ENCODE data around the gene SHISA9.

The SHISA9 gene

GRCh38 chr16:12959072-12959471, 57.7 kb downstream of the SHISA9 start:
- DNase-seq, result no peak

GRCh38 chr16:12961626-12962025, 60.2 kb downstream of the SHISA9 start:
- DNase-seq, result peak; percentile 52

- DNase-seq, result no peak
Observed at GRCh38 chr16:12964461-12964860, 63.1 kb downstream of the SHISA9 start.

GRCh38 chr16:12965274-12965804, 63.9 kb downstream of the SHISA9 start:
- no peak for DNase-seq

GRCh38 chr16:12971241-12971640, 69.8 kb downstream of the SHISA9 start:
- peak; percentile 57 for DNase-seq

- no peak for DNase-seq
Observed at GRCh38 chr16:12972246-12972645, 70.8 kb downstream of the SHISA9 start.

- no peak for DNase-seq
Observed at GRCh38 chr16:12975766-12976165, 74.4 kb downstream of the SHISA9 start.

- no peak for DNase-seq
Observed at GRCh38 chr16:12976496-12976895, 75.1 kb downstream of the SHISA9 start.

GRCh38 chr16:12976936-12977335, 75.5 kb downstream of the SHISA9 start:
- no peak for DNase-seq

- no peak for DNase-seq
Observed at GRCh38 chr16:12985516-12985915, 84.1 kb downstream of the SHISA9 start.

GRCh38 chr16:12988071-12988470, 86.7 kb downstream of the SHISA9 start:
- DNase-seq, result no peak

- no peak for DNase-seq
Observed at GRCh38 chr16:12992066-12992465, 90.7 kb downstream of the SHISA9 start.

GRCh38 chr16:12994402-12994801, 93.0 kb downstream of the SHISA9 start:
- DNase-seq, result no peak

- no peak for DNase-seq
Observed at GRCh38 chr16:12995721-12996372, 94.4 kb downstream of the SHISA9 start.

GRCh38 chr16:12998361-12999085, 97.1 kb downstream of the SHISA9 start:
- DNase-seq, result no peak

GRCh38 chr16:12999368-12999767, 98.0 kb downstream of the SHISA9 start:
- no peak for DNase-seq

GRCh38 chr16:13005721-13006247, 104.4 kb downstream of the SHISA9 start:
- DNase-seq, result peak; percentile 7

- DNase-seq, result peak; percentile 15
Observed at GRCh38 chr16:13012601-13013000, 111.2 kb downstream of the SHISA9 start.

- DNase-seq, result no peak
Observed at GRCh38 chr16:13013043-13013442, 111.6 kb downstream of the SHISA9 start.

GRCh38 chr16:13014476-13014875, 113.1 kb downstream of the SHISA9 start:
- DNase-seq, result no peak

- DNase-seq, result no peak
Observed at GRCh38 chr16:13018026-13018425, 116.6 kb downstream of the SHISA9 start.

GRCh38 chr16:13021996-13022395, 120.6 kb downstream of the SHISA9 start:
- no peak for DNase-seq

- DNase-seq, result no peak
Observed at GRCh38 chr16:13029786-13030185, 128.4 kb downstream of the SHISA9 start.

GRCh38 chr16:13030769-13031168, 129.4 kb downstream of the SHISA9 start:
- no peak for DNase-seq

Data from RPMI8226 (cell line).